HG03432 (cell line): ENCODE data around the gene HRH4.

ENCODE experiments used
- ATAC-seq: cut with Tn5 transposase; IDR thresholded peaks from one replicate; pipeline ENCODE4 v1.9.1; 2021; ENCODE audit warnings: mild to moderate bottlenecking, moderate library complexity; ENCODE audit not compliant: unreplicated experiment

HRH4 gene

GRCh38 chr18:24504401-24504800 is 44.0 kb downstream of the HRH4 start:
- ATAC-seq: no peak

GRCh38 chr18:24506175-24506574 is 45.7 kb downstream of the HRH4 start:
- ATAC-seq: no peak

DNA sequence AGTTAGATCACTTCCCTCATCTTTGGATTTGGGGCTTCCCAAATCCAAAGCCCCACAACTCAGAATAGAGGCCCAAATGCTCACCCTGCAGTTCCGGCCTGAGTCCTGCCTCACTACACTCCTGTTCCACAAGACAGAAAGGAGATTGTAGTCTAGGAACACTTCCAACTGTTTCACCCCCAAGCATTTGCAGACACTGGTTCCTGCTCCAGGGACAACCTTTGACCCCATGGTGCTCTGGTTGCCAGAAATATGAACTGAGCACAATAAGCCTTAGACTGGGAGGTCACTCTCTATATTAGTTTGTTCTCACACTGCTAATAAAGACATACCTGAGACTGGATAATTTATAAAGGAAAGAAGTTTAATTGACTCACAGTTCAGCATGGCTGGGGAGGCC is 49.0 kb downstream of the HRH4 start:
- ATAC-seq: no peak

DNA sequence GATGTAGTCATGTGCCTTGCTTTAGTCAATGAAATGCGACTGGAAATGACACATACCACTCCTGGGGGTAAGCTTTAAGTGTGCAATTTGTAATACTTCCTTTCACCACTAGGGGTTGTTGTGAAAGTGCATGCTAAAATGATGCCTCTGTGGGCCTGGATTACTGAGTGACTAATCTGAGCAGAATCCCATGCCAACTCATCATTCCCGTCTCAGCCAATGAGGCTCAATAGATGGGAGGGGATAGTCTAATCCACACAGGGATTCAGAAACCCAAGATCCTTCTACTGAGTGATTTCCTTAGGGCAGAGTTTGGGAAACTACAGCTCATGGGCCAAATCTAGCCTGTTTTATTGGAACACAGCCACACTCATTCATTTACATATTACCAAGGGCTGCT is 54.0 kb downstream of the HRH4 start:
- peak; percentile 81 for ATAC-seq

- ATAC-seq: no peak
Observed at GRCh38 chr18:24515721-24516120, 55.3 kb downstream of the HRH4 start.

DNA sequence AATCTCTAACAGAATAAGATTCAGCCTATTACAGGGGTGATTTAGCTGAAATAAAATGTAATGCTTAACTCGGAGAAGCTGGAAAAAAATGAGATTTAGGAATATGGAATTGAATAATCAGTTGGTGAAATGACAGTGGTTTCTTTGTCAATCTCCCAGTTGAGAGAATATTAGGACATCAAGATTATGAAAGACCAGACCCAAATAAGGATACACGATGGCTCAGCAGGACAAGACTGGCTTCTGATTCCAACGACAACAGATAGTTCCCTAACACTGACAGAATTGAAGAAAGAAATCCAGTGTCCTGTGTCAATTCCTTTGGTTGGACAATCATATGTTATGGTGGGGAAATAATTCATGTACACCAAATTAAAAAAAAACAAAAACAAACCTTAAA is 55.8 kb downstream of the HRH4 start:
- no peak for ATAC-seq

- ATAC-seq: no peak
Observed at GRCh38 chr18:24517554-24517953, 57.1 kb downstream of the HRH4 start.

GRCh38 chr18:24518596-24518995 is 58.2 kb downstream of the HRH4 start:
- ATAC-seq: no peak
